Measurements from ENCODE around the gene LRRC36.

Gene LRRC36

GRCh38 chr16:67383284-67383683 is 56.7 kb downstream of the LRRC36 start:
- Mint-ChIP-seq H3K36me3 (no peaks in the 10 kb centered on the region), H3K9me3 (no peaks in the 10 kb centered on the region), H3K27me3 (peaks cover 2% of the 10 kb centered on the region), H3K4me1 (no peaks in the 10 kb centered on the region), H3K4me3 (no peak overlapping the region), H3K27ac (no peak overlapping the region)
- ATAC-seq (ENCODE audit: low read depth) (no peak), DNase-seq (ENCODE audit: low spot score in 2 of 2) (no peak)

GRCh38 chr16:67384778-67385510 is 58.3 kb downstream of the LRRC36 start:
- DNase-seq (ENCODE audit: low spot score in 2 of 2) (no peak), ATAC-seq (ENCODE audit: low read depth) (no peak)
- no peaks in the 10 kb centered on the region for H3K36me3 Mint-ChIP-seq
- H3K27me3 Mint-ChIP-seq = peaks cover 6% of the 10 kb centered on the region
- no peaks in the 10 kb centered on the region for H3K9me3 Mint-ChIP-seq
- H3K4me3 Mint-ChIP-seq = no peak overlapping the region
- H3K27ac Mint-ChIP-seq = no peak overlapping the region
- peaks cover 4% of the 10 kb centered on the region for H3K4me1 Mint-ChIP-seq

GRCh38 chr16:67386861-67387455 is 60.3 kb downstream of the LRRC36 start:
- Mint-ChIP-seq H3K9me3 (no peaks in the 10 kb centered on the region), H3K36me3 (no peaks in the 10 kb centered on the region), H3K27me3 (peaks cover 11% of the 10 kb centered on the region), H3K27ac (no peak overlapping the region), H3K4me3 (no peak overlapping the region), H3K4me1 (peaks cover 12% of the 10 kb centered on the region)
- ATAC-seq (ENCODE audit: low read depth) = no peak
- no peak for DNase-seq (ENCODE audit: low spot score in 2 of 2)

GRCh38 chr16:67387479-67388079 is 61.0 kb downstream of the LRRC36 start:
- peaks cover 18% of the 10 kb centered on the region for H3K27me3 Mint-ChIP-seq
- peaks cover 15% of the 10 kb centered on the region for H3K4me1 Mint-ChIP-seq
- H3K36me3 Mint-ChIP-seq = no peaks in the 10 kb centered on the region
- H3K9me3 Mint-ChIP-seq = no peaks in the 10 kb centered on the region
- ATAC-seq (ENCODE audit: low read depth) = no peak
- no peak overlapping the region for H3K4me3 Mint-ChIP-seq
- DNase-seq (ENCODE audit: low spot score in 2 of 2) = no peak
- no peak overlapping the region for H3K27ac Mint-ChIP-seq

GRCh38 chr16:67388191-67388590 is 61.6 kb downstream of the LRRC36 start:
- Mint-ChIP-seq H3K9me3 (no peaks in the 10 kb centered on the region), H3K4me1 (peaks cover 16% of the 10 kb centered on the region), H3K4me3 (no peak overlapping the region), H3K27ac (no peak overlapping the region), H3K36me3 (no peaks in the 10 kb centered on the region), H3K27me3 (peaks cover 19% of the 10 kb centered on the region)
- ATAC-seq (ENCODE audit: low read depth) (no peak), DNase-seq (ENCODE audit: low spot score in 2 of 2) (no peak)

- Mint-ChIP-seq H3K36me3 (no peaks in the 10 kb centered on the region), H3K27me3 (peaks cover 21% of the 10 kb centered on the region), H3K27ac (no peak overlapping the region), H3K4me3 (no peak overlapping the region), H3K4me1 (peaks cover 16% of the 10 kb centered on the region), H3K9me3 (no peaks in the 10 kb centered on the region)
- DNase-seq (ENCODE audit: low spot score in 2 of 2) = no peak
- no peak for ATAC-seq (ENCODE audit: low read depth)
These were observed 62.0 kb downstream of the LRRC36 start for GRCh38 chr16:67388591-67388990.

- DNase-seq (ENCODE audit: low spot score in 2 of 2) (no peak), ATAC-seq (ENCODE audit: low read depth) (peak; percentile 51)
- Mint-ChIP-seq H3K36me3 (no peaks in the 10 kb centered on the region), H3K4me3 (no peak overlapping the region), H3K27me3 (peaks cover 27% of the 10 kb centered on the region), H3K9me3 (no peaks in the 10 kb centered on the region), H3K27ac (no peak overlapping the region), H3K4me1 (peaks cover 21% of the 10 kb centered on the region)
These were observed 63.5 kb downstream of the LRRC36 start for GRCh38 chr16:67389911-67390815.

GRCh38 chr16:67390816-67391423 is 64.3 kb downstream of the LRRC36 start:
- ATAC-seq (ENCODE audit: low read depth) (no peak), DNase-seq (ENCODE audit: low spot score in 2 of 2) (no peak)
- H3K27ac Mint-ChIP-seq = no peak overlapping the region
- H3K27me3 Mint-ChIP-seq = peaks cover 25% of the 10 kb centered on the region
- no peak overlapping the region for H3K4me3 Mint-ChIP-seq
- H3K36me3 Mint-ChIP-seq = no peaks in the 10 kb centered on the region
- H3K9me3 Mint-ChIP-seq = no peaks in the 10 kb centered on the region
- H3K4me1 Mint-ChIP-seq = peaks cover 21% of the 10 kb centered on the region

- no peak overlapping the region for H3K27ac Mint-ChIP-seq
- peaks cover 25% of the 10 kb centered on the region for H3K27me3 Mint-ChIP-seq
- H3K36me3 Mint-ChIP-seq = no peaks in the 10 kb centered on the region
- H3K9me3 Mint-ChIP-seq = no peaks in the 10 kb centered on the region
- H3K4me3 Mint-ChIP-seq = no peak overlapping the region
- ATAC-seq (ENCODE audit: low read depth) (no peak), DNase-seq (ENCODE audit: low spot score in 2 of 2) (no peak)
- H3K4me1 Mint-ChIP-seq = peaks cover 21% of the 10 kb centered on the region
These were observed 65.0 kb downstream of the LRRC36 start for GRCh38 chr16:67391424-67392300.

GRCh38 chr16:67392301-67393059 is 65.9 kb downstream of the LRRC36 start:
- Mint-ChIP-seq H3K4me1 (peaks cover 21% of the 10 kb centered on the region), H3K27me3 (peaks cover 25% of the 10 kb centered on the region), H3K36me3 (no peaks in the 10 kb centered on the region), H3K4me3 (no peak overlapping the region), H3K27ac (no peak overlapping the region), H3K9me3 (no peaks in the 10 kb centered on the region)
- DNase-seq (ENCODE audit: low spot score in 2 of 2) = no peak
- ATAC-seq (ENCODE audit: low read depth) = no peak

GRCh38 chr16:67393111-67393787 is 66.6 kb downstream of the LRRC36 start, which contains the start of gene TPPP3:
Gene TPPP3, minus strand, starts transcription at chr16:67393498. Its CDS starts 2,387 bp downstream, at chr16:67391111.
- Mint-ChIP-seq H3K4me3 (peak within 1 kb of the TSS; percentile 74), H3K27ac (no peak within 1 kb of the TSS), H3K9me3 (no peaks in the 10 kb centered on the region), H3K27me3 (peaks cover 26% of the 10 kb centered on the region), H3K36me3 (no peaks in the 10 kb centered on the region), H3K4me1 (peaks cover 21% of the 10 kb centered on the region)
- ATAC-seq (ENCODE audit: low read depth) (peak; percentile 45), DNase-seq (ENCODE audit: low spot score in 2 of 2) (no peak)

GRCh38 chr16:67393788-67394154 is 67.2 kb downstream of the LRRC36 start:
- ATAC-seq (ENCODE audit: low read depth) (no peak), DNase-seq (ENCODE audit: low spot score in 2 of 2) (no peak)
- H3K9me3 Mint-ChIP-seq = no peaks in the 10 kb centered on the region
- H3K27me3 Mint-ChIP-seq = peaks cover 28% of the 10 kb centered on the region
- H3K36me3 Mint-ChIP-seq = no peaks in the 10 kb centered on the region
- no peak overlapping the region for H3K27ac Mint-ChIP-seq
- peaks cover 21% of the 10 kb centered on the region for H3K4me1 Mint-ChIP-seq
- peak overlapping the region; percentile 74 for H3K4me3 Mint-ChIP-seq
